Measurements from ENCODE around the gene ASGR1. TPM values are rescaled to one million over a fixed set of nuclear protein-coding genes. Genes with fewer than 3 reads are reported as not detected.
"Not testable (repeated sequence)": the region's sequence is repeated elsewhere in the genome, so short reads cannot be mapped to it uniquely, and the experiment has no call there.

Gene ASGR1
- total RNA-seq, 2 donors from 2014 or later = 0.67 to 4.5 TPM

DNA sequence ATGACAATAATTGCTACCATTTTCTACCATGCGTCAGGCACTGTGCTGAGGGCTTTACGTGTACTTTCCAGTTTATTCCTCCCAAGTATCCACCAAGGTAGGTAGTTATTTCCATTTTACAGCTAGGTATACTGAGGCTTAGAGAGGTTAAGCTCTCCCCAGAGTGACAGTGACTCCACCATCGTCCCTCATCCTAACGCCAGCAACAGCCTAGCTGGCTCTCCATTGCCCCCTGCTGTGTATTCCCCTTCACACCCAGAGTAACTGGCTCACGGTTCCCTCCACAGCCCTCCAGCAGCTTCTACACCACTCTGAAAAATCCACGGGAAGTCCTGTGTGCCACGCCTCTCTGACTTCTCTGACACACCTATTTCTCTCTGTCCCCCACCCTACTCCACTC lies 7.1 kb upstream of the ASGR1 start:
- Mint-ChIP-seq H3K9me3 (no peaks in the 10 kb centered on the region), H3K27ac (no peak overlapping the region), H3K27me3 (no peaks in the 10 kb centered on the region), H3K4me1 (no peaks in the 10 kb centered on the region), H3K36me3 (ENCODE audit: low read depth) (no peaks in the 10 kb centered on the region), H3K4me3 (no peak overlapping the region)
- ATAC-seq (replicated peaks) = peak; percentile 47

DNA sequence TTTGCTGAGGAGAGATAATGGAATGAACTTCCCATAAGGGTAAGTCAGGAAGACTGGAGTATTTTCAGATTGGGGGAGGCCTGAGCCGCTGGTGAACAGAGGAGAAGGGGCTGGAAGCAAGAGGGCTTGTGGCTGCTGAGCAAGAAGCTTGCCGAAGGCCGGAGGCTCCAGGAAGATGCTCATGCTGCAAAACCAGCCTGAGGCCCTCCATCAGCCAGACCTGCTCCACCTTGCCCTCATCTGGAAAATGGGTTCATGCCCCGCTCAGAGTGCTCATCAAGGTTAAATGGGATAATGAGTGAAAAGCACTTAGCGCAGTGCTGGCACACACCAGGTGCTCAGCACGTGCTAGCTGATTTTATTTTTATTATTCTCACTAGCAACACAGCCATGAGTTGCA lies 5.5 kb upstream of the ASGR1 start:
- H3K36me3 Mint-ChIP-seq (ENCODE audit: low read depth) = no peaks in the 10 kb centered on the region
- H3K4me3 Mint-ChIP-seq = no peak overlapping the region
- no peaks in the 10 kb centered on the region for H3K4me1 Mint-ChIP-seq
- no peak overlapping the region for H3K27ac Mint-ChIP-seq
- H3K27me3 Mint-ChIP-seq = no peaks in the 10 kb centered on the region
- ATAC-seq (replicated peaks) = no peak
- H3K9me3 Mint-ChIP-seq = no peaks in the 10 kb centered on the region

DNA sequence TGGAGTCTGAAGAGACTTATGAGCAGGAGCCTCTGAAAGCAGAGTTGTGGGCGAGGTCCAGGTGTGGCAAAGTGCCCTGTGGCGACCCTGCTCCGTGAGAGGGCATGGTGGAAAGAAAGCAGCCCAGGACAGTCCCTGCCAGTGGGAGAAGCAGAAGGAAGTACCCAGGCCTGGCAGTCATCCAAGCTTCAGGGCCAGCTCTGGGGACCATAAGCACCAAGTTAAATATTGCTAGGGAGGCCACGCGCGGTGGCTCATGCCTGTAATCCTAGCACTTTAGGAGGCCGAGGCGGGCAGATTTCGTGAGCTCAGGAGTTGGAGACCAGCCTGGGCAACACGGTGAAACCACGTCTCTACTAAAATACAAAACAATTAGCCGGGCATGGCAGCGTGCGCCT lies 4.9 kb upstream of the ASGR1 start:
- no peak overlapping the region for H3K4me3 Mint-ChIP-seq
- H3K36me3 Mint-ChIP-seq (ENCODE audit: low read depth) = no peaks in the 10 kb centered on the region
- H3K9me3 Mint-ChIP-seq = no peaks in the 10 kb centered on the region
- no peak overlapping the region for H3K27ac Mint-ChIP-seq
- no peaks in the 10 kb centered on the region for H3K27me3 Mint-ChIP-seq
- no peak for ATAC-seq (replicated peaks)
- no peaks in the 10 kb centered on the region for H3K4me1 Mint-ChIP-seq

DNA sequence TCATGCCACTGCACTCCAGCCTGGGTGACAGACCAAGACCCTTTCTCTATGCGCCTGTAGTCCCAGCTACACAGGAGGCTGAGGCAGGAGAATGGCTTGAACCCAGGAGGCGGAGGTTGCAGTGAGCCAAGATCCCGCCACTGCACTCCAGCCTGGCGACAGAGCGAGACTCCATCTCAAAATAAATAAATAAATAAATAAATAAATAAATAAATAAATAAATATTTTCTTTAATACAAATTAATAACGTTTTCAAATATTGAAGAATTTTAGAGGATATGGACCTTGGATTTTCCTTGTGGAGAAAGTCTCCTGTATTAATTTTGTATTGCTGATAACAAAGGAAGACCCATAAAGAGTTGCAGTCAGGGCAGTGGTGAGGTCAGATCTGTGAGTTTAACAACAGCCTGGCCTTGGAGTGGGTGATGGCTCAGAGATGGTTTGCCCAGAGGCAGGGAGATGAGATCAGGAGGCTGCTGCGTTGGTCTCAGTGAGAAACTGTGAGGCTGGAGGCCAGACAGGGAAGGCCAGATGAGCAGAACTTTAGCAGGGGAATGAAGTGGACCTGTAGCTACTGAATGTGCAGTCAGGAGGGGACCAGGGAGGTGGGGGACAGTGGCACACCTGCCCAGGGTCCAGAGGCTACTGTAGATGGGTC lies 4.4 kb upstream of the ASGR1 start:
- H3K27me3 Mint-ChIP-seq = no peaks in the 10 kb centered on the region
- no peaks in the 10 kb centered on the region for H3K36me3 Mint-ChIP-seq (ENCODE audit: low read depth)
- ATAC-seq (replicated peaks) = no peak
- H3K9me3 Mint-ChIP-seq = no peaks in the 10 kb centered on the region
- no peak overlapping the region for H3K4me3 Mint-ChIP-seq
- H3K27ac Mint-ChIP-seq = no peak overlapping the region
- H3K4me1 Mint-ChIP-seq = no peaks in the 10 kb centered on the region

DNA sequence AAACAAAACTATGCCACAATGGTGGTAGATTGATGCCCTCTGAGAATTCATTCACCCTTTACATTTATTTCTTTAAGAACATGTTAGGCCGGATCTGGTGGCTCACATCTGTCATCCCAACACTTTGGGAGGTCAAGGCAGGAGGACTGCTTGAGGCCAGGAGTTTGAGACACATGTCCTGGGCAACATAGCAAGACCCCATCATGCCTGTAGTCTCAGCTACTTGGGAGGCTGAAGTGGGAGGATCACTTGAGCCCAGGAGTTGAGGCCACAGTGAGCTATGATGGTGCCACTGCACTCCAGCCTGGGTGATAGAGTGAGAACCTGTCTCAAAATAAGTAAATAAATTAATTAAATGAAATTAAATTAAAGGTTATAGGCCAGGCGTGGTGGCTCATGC lies 2.9 kb upstream of the ASGR1 start:
- not testable (repeated sequence) for H3K9me3 Mint-ChIP-seq; H3K4me1 Mint-ChIP-seq; ATAC-seq (replicated peaks); H3K27me3 Mint-ChIP-seq; H3K4me3 Mint-ChIP-seq; H3K27ac Mint-ChIP-seq; H3K36me3 Mint-ChIP-seq (ENCODE audit: low read depth)

DNA sequence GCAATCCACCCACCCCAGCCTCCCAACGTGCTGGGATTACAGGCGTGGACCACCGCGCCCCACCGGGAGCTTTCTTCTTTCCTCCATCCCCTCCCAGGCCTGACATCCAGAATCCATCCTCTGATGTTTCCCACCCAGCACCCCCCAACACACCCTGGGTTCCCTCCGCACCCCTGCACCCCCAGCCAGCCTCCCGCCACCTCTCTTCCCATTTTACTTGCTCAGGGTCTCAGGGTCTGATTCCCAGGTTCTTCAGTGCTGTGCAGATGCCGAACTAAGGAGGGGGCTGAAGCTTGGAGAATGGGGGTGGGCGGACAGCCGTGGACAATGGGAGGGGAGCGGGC lies 225 bp downstream of the ASGR1 start:
- Mint-ChIP-seq H3K9me3 (no peaks in the 10 kb centered on the region), H3K36me3 (ENCODE audit: low read depth) (no peaks in the 10 kb centered on the region), H3K4me1 (no peaks in the 10 kb centered on the region), H3K27ac (no peak overlapping the region), H3K27me3 (peaks cover 4% of the 10 kb centered on the region), H3K4me3 (no peak overlapping the region)
- ATAC-seq (replicated peaks) = no peak

DNA sequence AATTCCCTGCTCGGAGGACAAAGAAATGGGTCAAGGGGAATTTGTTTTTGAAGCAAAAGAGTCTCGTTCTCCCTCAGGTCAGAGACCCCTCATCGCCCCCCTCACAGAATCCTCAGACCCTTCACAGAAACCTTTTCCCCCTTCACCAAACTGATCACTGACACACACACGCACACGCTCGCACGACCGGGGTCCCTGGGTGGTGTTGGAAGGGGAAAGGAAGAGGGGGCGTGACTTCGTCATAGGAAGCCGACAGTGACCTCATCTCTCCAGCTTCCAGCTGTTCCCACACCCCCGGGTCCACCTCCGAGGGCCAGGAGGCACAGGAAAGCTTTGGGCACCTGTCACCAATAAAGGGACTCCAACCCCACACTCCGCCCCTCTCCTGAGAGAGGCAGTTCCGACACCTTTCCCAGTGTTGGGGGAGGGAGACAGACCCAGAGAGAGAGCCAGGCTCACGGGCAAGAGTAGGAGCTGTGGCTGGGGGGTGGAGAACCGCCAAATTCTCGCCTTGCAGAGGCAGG lies 1.2 kb downstream of the ASGR1 start:
- H3K27ac Mint-ChIP-seq = peak overlapping the region; percentile 48
- no peak for ATAC-seq (replicated peaks)

DNA sequence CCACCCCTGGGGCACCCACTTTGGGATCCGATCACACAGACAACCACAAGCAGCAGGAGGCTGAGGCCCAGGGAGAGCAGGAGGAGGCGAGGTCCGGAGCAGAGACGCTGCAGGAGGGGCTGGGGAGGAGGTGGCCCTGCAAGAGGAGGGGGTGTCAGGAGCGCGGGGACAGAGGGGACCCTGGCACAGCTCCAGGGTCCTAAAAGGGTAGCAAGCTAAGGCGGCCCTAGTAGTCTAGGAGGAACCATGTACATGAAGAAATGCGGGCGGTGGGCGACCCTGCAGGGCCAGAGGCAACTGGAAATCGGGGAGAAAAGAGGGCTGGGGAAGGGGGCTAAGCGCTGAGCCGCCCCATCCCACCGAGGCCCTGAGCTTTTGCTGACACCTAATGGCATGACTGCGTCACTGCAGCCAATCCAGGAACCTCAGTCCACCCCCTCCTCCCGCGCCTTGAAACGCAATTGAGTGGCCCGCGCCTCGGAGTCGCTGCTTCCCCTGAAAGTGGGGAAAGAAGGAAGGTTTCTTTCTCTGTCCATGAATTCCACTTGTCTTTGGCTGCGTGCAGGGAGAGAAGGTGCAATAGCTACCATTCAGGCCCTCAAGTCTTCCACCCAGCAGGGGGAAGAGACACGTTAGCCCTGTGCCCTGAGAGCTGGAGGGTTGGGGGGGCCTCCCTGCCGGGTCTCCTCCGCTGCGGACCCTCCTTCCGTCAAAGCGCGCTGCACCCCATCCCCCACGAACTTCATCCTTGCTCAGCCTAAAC lies 1.8 kb downstream of the ASGR1 start:
- peak overlapping the region; percentile 48 for H3K27ac Mint-ChIP-seq

More for the DNA sequence above, 1.2 kb downstream of the ASGR1 start:
- Mint-ChIP-seq H3K9me3 (no peaks in the 10 kb centered on the region), H3K36me3 (ENCODE audit: low read depth) (no peaks in the 10 kb centered on the region), H3K27me3 (peaks cover 4% of the 10 kb centered on the region), H3K4me1 (no peaks in the 10 kb centered on the region), H3K4me3 (peak overlapping the region; percentile 66)

DNA sequence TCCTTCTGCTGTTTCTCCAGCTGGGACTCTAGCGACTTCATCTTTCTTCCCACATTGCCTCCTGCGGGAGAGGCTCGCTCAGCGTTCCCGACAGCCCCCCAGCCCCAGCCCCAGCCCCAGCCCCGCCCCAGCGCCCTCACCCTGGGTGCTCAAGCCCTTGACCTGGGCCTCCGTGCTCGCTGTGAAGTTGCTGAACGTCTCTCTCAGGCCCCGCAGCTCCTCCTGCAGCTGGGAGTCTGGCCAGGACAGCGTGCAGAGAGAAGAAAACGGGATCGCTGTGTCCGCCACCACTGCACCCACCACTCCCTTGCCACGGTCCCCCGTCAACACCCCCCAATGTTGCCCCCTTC lies 2.4 kb downstream of the ASGR1 start:
- Mint-ChIP-seq H3K4me1 (no peaks in the 10 kb centered on the region), H3K27ac (no peak overlapping the region), H3K27me3 (peaks cover 4% of the 10 kb centered on the region), H3K9me3 (no peaks in the 10 kb centered on the region), H3K4me3 (peak overlapping the region; percentile 66), H3K36me3 (ENCODE audit: low read depth) (no peaks in the 10 kb centered on the region)
- ATAC-seq (replicated peaks) = no peak

More for the DNA sequence above, 1.8 kb downstream of the ASGR1 start:
- Mint-ChIP-seq H3K27me3 (peaks cover 4% of the 10 kb centered on the region), H3K9me3 (no peaks in the 10 kb centered on the region), H3K4me1 (no peaks in the 10 kb centered on the region), H3K4me3 (peak overlapping the region; percentile 66), H3K36me3 (ENCODE audit: low read depth) (no peaks in the 10 kb centered on the region)
- peak; percentile 74 for ATAC-seq (replicated peaks)

DNA sequence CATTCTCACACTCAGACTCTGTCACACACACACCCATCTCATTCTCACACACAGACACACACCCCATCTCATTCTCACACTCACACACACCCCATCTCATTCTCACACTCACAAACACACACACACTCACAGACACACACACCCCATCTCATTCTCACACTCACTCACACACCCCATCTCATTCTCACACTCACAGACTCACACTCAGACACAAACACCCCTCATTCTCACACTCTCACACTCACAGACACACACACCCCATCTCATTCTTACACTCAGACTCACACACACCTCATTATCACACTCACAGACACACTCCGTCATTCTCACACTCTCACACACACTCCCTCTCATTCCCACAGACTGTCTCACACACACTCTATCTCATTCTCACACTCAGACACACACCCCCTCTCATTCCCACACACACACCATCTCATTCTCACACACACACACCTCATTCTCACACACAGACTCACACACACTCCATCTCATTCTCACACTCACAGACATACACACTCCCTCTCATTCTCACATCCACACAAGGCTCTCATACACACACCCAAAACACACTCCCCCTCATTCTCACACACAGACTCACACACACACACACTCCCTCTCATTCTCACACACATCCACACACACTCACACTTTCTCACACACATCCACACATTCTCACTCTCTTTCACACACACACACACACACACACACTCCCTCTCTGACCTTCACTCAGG lies 2.9 kb downstream of the ASGR1 start:
- Mint-ChIP-seq H3K27me3 (peaks cover 4% of the 10 kb centered on the region), H3K4me3 (no peak overlapping the region), H3K36me3 (ENCODE audit: low read depth) (no peaks in the 10 kb centered on the region), H3K27ac (no peak overlapping the region), H3K9me3 (no peaks in the 10 kb centered on the region), H3K4me1 (no peaks in the 10 kb centered on the region)
- ATAC-seq (replicated peaks) = no peak

DNA sequence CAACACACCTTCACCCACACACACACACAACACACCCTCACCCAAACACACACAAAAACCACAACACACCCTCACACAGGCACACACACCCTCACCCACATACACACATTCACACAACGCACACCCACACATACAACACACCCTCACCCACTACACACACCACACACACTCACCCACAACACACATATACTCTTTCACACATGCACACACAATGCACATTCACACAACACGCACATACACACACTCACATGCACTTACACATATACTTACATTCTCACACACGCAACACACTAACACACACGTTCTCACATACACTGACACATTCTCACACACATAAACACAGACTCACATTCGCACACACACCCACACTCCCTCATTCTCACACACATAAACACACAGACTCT lies 3.8 kb downstream of the ASGR1 start:
- Mint-ChIP-seq H3K36me3 (ENCODE audit: low read depth) (no peaks in the 10 kb centered on the region), H3K27me3 (peaks cover 4% of the 10 kb centered on the region), H3K9me3 (no peaks in the 10 kb centered on the region), H3K27ac (no peak overlapping the region), H3K4me3 (no peak overlapping the region), H3K4me1 (no peaks in the 10 kb centered on the region)
- no peak for ATAC-seq (replicated peaks)

DNA sequence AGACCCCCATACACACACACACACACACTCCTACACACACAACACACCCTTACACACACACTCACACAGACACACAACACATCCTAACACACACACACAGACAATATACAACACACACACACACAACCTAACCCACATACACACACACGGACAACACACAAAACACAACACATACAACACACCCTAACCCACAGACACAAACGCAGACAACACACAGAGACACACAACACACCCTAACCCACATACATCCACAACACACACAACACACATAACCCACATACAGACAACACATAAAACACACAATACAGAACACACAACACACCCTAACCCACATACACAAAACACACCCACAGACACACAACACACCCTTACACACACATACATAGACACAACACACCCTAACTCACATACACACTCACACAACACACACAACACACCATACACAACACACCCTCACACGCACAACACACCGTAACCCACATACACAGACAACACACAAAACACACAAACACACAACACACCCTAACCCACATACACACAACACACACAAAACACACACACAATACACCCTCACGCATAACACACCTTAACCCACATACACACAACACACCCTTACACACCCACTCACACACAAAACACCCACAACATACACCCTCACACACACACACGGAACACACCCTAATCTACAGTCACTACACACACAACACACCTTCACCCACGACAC lies 4.4 kb downstream of the ASGR1 start:
- H3K4me1 Mint-ChIP-seq = no peaks in the 10 kb centered on the region
- peaks cover 4% of the 10 kb centered on the region for H3K27me3 Mint-ChIP-seq
- ATAC-seq (replicated peaks) = no peak
- no peak overlapping the region for H3K4me3 Mint-ChIP-seq
- H3K9me3 Mint-ChIP-seq = no peaks in the 10 kb centered on the region
- no peak overlapping the region for H3K27ac Mint-ChIP-seq
- no peaks in the 10 kb centered on the region for H3K36me3 Mint-ChIP-seq (ENCODE audit: low read depth)

DNA sequence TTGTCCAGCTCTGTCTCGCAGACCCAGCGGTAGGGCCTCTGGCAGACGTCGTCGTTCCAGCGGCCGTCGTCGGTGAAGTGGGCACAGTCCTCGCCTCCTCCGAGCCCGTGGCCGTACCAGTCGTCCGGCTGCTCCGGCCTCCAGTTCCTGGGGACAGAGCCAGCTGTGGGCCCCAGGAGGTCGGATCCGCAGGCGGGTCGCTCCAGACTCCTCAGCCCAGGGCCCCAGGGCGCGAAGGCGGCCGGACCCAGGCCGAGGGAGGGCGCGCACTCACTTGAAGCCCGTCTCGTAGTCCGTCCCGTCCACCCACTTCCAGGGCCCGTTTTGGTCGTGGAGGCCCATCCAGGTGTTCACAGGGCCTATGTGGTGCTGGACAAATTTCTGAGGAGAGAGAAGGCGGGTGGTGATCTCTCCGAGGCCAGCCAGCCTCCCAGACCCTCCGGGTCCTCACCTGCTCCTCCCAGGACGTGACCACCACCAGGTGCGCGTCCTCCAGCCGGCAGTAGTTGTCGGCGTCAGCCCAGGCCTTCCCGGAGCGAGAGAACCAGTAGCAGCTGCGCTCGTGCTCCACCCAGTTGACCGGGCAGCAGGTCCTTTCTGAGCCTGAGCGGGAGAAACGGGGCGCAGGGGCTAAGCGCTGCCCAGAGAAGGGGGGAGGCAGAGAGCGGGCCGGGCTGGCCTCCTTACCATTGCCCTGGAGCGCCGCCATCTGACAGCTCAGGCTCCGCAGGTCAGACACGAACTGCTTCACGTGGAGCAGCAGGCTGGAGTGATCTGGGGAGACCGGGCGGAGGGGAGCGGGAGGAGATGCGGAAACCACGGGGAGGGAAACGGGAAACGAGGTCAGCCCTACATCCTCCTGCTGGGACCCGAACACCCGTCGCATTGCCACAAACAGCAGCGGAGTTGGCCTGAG lies 5.2 kb downstream of the ASGR1 start:
- Mint-ChIP-seq H3K4me3 (no peak overlapping the region), H3K36me3 (ENCODE audit: low read depth) (no peaks in the 10 kb centered on the region), H3K27me3 (peaks cover 4% of the 10 kb centered on the region), H3K27ac (no peak overlapping the region), H3K4me1 (no peaks in the 10 kb centered on the region), H3K9me3 (no peaks in the 10 kb centered on the region)
- ATAC-seq (replicated peaks) = peak; percentile 84

Measured in activated T-helper 17 cell treated with anti-CD3 and anti-CD28 coated beads, Interleukin-2, amount 50 U/mL, for 72 hours (primary cell).